Measurements from ENCODE around the gene VAV2. TPM values are rescaled to one million over a fixed set of nuclear protein-coding genes. Genes with fewer than 3 reads are reported as not detected.

VAV2 gene
- total RNA-seq, 2 donors from 2014 or later: 3.4 to 6.0 TPM

DNA sequence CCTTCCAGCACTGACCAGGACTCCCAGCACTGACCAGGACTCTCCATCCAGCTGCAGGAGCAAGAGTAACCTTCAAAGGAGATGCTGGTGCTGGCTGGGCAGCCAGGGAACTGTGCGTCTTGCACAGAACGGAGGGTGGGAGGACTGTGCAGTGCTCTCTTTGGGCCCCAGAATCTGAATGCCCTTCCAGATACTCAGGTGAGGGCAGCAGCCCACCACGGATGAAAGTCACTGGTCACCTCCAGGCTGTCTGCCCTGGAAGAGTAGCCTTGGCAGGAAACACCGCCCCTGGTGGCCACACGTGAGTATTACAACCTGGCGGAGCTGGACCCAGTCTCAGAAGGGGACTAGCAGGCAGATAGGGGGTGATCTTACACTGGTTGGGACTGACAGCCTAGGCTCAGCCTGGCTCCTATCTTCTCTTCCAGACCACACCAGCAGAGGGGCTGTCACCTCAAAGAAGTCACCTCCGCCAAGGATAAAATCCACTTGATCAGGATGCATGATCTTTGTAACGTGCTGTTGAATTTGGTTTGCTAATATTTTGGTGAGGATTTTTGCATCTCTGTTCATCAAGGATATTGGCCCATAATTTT is 249.2 kb downstream of the VAV2 start:
- DNase-seq (ENCODE audit: low spot score): peak; percentile 87
- Histone ChIP-seq H3K27me3 (no peaks in the 10 kb centered on the region), H3K27ac (no peak overlapping the region), H3K4me1 (peaks cover 0 to 7% of the 10 kb centered on the region in 2 donors), H3K4me3 (no peak overlapping the region), H3K36me3 (no peaks in the 10 kb centered on the region), H3K9me3 (no peaks in the 10 kb centered on the region)
- TF ChIP-seq CTCF (IDR thresholded peaks at IDR 0.05): peak; percentile 98

DNA sequence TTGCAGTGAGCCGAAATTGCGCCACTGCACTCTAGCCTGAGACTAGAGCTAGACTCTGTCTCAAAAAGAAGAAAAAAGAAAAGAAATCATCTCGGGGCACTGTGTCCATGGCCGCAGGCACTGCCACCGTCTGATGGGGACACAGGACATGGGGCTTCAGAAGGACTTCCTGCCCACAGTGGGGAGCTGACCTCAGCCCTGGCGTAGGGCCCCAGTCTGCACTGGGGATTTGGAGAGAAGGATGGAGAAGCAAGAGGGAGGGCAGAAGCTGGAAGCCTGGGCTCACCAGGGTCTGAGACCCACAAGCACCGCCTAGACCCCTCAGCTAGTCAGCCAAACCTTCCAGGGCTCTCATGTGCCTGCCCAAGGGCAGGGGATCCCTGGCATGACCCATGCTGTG is 249.9 kb downstream of the VAV2 start:
- Histone ChIP-seq H3K27me3 (no peaks in the 10 kb centered on the region), H3K4me1 (peaks cover 0 to 14% of the 10 kb centered on the region in 2 donors), H3K9me3 (no peaks in the 10 kb centered on the region), H3K27ac (no peak overlapping the region), H3K4me3 (no peak overlapping the region), H3K36me3 (no peaks in the 10 kb centered on the region)
- no peak for DNase-seq (ENCODE audit: low spot score)
- no peak for TF ChIP-seq CTCF (IDR thresholded peaks at IDR 0.05)

DNA sequence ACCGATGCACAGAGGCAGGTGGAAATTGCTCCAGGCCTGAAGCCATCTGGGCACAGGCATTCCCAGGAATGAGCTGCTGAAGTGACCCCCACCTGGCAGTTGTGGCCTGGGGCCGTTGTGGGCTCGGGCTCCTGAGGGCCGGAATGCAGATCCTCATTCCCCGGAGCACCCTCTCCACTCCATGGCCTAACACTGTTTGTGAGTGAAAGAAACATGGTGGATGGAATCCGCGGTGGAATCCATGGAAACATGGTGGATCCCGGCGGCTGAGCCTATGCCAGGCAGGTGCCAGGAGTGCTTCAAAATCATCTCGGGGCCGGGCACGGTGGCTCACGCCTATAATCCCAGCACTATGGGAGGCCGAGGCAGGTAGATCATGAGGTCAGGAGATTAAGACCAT is 250.4 kb downstream of the VAV2 start:
- H3K27me3 ChIP-seq: no peaks in the 10 kb centered on the region

GRCh38 chr9:133740911-133741310 is 251.2 kb downstream of the VAV2 start:
- H3K9me3 ChIP-seq: no peaks in the 10 kb centered on the region
- H3K36me3 ChIP-seq: no peaks in the 10 kb centered on the region
- H3K4me3 ChIP-seq: no peak overlapping the region
- no peak for TF ChIP-seq CTCF (IDR thresholded peaks at IDR 0.05)
- peaks cover 0 to 14% of the 10 kb centered on the region in 2 donors for H3K4me1 ChIP-seq
- no peak overlapping the region for H3K27ac ChIP-seq
- DNase-seq (ENCODE audit: low spot score): no peak
- no peaks in the 10 kb centered on the region for H3K27me3 ChIP-seq

More for the DNA sequence above, 250.4 kb downstream of the VAV2 start:
- DNase-seq (ENCODE audit: low spot score): peak; percentile 28
- no peak for TF ChIP-seq CTCF (IDR thresholded peaks at IDR 0.05)
- H3K9me3 ChIP-seq: no peaks in the 10 kb centered on the region
- H3K27ac ChIP-seq: no peak overlapping the region
- no peaks in the 10 kb centered on the region for H3K36me3 ChIP-seq
- peaks cover 0 to 14% of the 10 kb centered on the region in 2 donors for H3K4me1 ChIP-seq
- no peak overlapping the region for H3K4me3 ChIP-seq

GRCh38 chr9:133739408-133740280 is 252.5 kb downstream of the VAV2 start:
- H3K36me3 ChIP-seq: no peaks in the 10 kb centered on the region
- no peak overlapping the region for H3K27ac ChIP-seq
- no peaks in the 10 kb centered on the region for H3K9me3 ChIP-seq
- peaks cover 0 to 14% of the 10 kb centered on the region in 2 donors for H3K4me1 ChIP-seq
- no peak for DNase-seq (ENCODE audit: low spot score)
- H3K4me3 ChIP-seq: no peak overlapping the region
- H3K27me3 ChIP-seq: no peaks in the 10 kb centered on the region
- TF ChIP-seq CTCF (IDR thresholded peaks at IDR 0.05): no peak
